Measurements from ENCODE around the gene KRT81.

KRT81 gene

DNA sequence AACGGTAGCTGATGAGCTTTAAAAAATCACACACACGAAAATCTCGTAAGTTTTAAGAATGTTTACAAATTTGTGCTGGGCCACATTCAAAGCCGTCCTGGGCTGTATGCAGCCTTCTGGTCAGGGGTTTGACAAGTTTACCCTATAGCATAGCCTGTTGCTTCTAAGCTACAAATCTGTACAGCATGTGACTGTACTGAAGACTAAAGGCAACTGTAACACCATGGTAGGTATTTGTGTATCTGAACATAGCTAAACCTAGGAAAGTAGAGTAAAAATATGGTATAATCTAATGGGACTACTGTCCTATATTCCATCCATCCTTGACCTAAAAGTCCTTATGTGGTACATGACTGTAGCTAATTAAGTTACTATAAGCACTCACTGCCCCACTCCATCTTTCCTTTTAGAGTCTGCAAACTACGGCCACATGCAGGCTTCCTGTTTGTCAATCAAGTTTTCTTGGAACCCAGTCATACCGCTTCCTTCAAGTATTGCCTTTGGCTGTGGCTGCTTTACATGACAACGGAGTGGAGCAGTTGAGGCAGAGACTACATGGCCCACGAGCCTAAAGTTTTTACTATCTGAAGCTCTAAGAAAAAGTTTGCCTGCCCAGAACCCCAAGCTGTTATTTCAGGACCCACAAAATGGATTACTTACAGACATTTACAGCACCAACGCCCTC is 39.8 kb downstream of the KRT81 start:
- DNase-seq (ENCODE audit: low read depth): no peak
- TF ChIP-seq CTCF (IDR thresholded peaks at IDR 0.05; ENCODE audit: insufficient read depth, low read depth, low read length, missing control alignments): no peak

DNA sequence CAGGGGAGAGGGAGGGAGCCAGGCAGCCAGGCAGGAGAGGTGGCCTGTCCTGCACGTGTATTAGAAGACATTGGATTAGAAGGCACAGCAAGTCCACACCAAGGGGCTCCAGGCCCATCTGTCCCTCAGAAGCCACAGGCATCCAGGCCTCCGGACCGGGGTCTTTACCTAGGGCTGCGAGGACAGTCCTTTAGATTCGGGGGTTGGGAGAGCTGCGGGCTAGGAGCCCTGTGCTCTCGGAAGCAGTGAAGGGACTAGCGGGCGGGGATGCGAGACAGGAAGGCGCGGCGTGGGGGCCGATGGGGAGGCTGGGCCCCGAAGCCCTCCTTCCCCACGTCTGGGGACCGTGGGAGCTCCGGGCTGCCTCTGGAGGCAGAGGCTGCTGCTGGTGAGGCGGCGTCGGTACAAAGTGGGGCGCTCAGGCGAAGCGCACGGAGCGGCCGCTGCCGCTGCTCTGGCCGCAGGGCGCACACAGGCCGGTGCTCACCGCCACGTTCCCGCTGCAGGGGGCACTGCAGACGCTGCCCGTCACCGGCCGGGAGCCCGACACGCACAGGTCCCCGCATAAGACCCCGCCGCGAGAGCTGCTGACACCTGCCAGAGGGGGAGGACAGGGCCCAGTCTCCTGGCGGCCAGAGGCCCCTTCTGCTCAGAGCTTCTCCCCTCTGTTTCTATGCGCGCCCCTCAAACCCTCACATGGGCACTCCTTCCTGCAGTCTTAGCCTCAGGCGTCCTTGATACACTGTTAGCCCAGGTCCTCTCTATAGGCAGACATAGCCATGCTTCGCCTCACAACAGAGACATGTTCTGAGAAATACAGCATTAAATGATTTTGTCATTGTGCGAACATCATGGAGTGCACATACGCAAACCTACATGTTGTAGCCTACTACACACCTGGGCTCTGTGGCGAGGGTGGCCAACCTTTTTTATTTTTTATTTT is 41.0 kb downstream of the KRT81 start:
- H3K4me3 ChIP-seq (ENCODE audit: low read length): no peak overlapping the region
- no peak for TF ChIP-seq CTCF (IDR thresholded peaks at IDR 0.05; ENCODE audit: insufficient read depth, low read depth, low read length, missing control alignments)
- no peak for DNase-seq (ENCODE audit: low read depth)

More for the DNA sequence above, 39.8 kb downstream of the KRT81 start:
- no peak overlapping the region for H3K4me3 ChIP-seq (ENCODE audit: low read length)

GRCh38 chr12:52249511-52250047 is 41.8 kb downstream of the KRT81 start:
- H3K4me3 ChIP-seq (ENCODE audit: low read length): no peak overlapping the region
- no peak for TF ChIP-seq CTCF (IDR thresholded peaks at IDR 0.05; ENCODE audit: insufficient read depth, low read depth, low read length, missing control alignments)
- DNase-seq (ENCODE audit: low read depth): no peak

GRCh38 chr12:52248541-52249461 is 42.5 kb downstream of the KRT81 start:
- DNase-seq (ENCODE audit: low read depth): no peak
- H3K4me3 ChIP-seq (ENCODE audit: low read length): no peak overlapping the region
- no peak for TF ChIP-seq CTCF (IDR thresholded peaks at IDR 0.05; ENCODE audit: insufficient read depth, low read depth, low read length, missing control alignments)

DNA sequence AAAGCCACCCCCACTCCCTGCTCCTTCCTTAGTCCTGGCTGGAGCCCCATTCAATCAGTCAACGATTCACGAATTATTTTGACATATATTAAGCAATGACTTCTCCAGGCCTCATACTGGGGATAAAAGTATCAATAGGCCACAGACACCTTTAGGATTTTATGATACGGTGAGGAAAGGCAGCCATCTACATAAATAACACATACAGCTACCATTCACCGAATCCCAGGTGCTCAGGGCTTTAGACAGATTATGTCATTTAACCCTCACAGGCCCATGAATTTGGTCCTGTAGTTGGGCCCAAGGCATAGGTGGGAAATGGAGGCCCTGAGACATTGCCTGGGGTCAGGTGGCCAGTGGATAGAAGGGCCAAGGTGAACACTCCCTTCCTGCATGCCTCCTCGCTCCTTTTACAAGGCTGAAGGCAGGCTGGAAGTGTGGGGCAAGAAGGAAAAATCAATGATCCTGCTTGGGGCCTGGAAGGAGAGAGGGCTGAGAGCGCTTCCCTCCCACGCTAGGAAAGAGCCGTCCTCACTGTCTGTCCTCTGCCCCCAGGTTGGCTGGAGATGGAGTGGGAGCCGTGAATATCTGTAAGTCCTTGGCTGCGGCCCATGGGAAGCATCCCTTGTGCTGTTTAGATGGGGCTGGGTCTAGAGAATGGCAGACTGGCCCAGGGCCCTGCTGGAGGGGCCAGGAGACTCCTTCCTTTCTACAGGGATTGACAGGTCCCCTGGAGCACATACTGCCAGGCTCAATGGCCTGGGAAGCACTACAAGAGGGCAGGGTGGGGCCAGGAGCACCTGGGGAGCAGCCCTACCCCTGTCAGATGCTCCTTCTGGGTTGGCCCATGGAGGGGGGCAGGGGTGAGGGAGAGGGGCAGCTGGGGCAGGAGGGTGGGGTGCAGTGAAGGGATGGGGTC is 43.5 kb downstream of the KRT81 start:
- TF ChIP-seq CTCF (IDR thresholded peaks at IDR 0.05; ENCODE audit: insufficient read depth, low read depth, low read length, missing control alignments): no peak
- DNase-seq (ENCODE audit: low read depth): no peak
- H3K4me3 ChIP-seq (ENCODE audit: low read length): no peak overlapping the region

Data from epithelial cell of esophagus (primary cell).